ENCODE results near the gene FTO.
"Not testable (repeated sequence)": the region's sequence is repeated elsewhere in the genome, so short reads cannot be mapped to it uniquely, and the experiment has no call there.

Gene FTO

GRCh38 chr16:54180421-54181359, 476.7 kb downstream of the FTO start:
- DNase-seq (ENCODE audit: low spot score): no peak

GRCh38 chr16:54181683-54182329, 477.9 kb downstream of the FTO start:
- DNase-seq (ENCODE audit: low spot score): not testable (repeated sequence)

GRCh38 chr16:54185045-54185444, 481.1 kb downstream of the FTO start:
- no peak for DNase-seq (ENCODE audit: low spot score)

DNA sequence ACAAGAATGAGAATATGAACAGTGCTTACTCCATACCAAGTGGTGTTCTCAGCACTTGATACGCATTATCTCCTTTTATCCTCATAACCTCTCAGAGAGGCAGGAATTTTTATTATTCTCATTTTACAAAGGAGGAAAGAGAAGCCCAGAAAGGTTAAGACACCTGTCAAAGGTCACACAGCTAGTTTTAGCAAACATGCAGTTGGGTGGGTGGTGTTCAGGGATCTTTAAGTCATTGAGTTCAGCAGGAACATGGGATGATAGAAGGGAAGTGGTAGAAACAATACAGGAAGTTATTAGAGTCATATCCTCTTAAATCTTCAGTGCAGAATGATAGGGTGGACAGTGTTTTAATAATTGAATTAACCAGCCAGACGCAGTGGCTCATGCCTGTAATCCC, 487.2 kb downstream of the FTO start:
- DNase-seq (ENCODE audit: low spot score): no peak

- DNase-seq (ENCODE audit: low spot score): no peak
Measured at GRCh38 chr16:54191592-54191991, 487.6 kb downstream of the FTO start.

DNA sequence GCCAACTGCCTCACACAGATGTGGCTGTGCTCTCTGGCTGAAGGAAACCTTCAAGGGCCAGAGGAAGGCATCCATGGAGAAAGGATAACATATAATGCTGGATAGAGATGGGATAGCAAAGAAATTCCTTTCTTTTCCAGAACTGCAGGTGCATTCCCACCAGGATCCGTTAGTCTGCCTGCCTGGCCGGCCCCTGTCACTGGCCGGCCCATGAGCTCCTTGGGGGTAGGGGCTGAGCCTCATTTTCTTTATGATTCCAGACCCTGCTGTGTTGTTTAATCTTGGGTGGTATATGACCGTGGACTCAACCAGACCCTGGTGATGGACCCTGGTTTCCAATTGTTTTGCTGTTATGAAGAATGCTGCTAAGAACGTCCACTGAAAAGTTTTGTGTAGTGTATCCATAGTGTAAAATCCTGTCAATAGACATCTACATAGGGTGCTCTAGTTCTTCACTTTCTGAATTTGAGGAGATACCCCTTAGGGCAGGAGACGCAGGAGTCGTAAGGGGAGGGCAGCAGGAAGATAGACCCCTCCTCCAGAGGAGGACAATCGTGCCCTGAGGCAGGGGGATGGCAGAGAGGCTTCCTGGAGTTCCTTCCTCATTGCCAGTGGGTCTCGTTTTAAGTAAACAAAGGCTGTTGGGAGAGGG, 489.2 kb downstream of the FTO start:
- no peak for DNase-seq (ENCODE audit: low spot score)

DNA sequence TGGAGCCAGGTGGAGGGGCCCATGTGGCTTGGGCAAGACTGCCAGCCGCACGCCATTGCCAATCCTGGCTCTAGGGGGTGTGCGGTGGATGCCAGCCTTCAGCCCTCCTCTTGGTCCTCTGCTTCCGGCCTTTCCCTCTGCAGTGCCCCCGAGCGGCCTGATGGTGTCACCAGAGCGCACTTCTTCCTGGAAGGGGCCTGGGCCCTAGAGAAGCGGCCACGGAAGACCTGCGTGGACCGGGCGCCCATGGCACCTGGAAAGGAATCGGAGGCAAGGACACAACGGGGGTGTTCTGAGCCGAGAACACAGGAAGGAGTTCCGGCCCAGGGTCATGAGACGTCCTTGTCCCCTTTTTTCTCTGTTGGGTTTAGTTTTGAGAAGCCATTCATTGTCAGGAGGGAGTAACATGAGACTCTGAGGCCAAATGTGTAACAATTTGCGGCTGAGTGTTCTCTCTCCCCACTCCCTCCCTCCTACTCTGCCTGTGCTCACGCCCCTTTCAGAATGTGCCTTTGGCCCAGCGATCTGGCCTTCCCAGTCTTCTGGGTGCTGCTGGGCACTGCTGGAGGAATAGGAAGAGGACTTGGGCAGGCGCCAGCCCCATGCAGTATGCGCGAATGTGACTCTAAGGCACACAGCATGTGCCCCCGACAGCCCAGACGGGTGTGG, 489.8 kb downstream of the FTO start:
- peak; percentile 77 for DNase-seq (ENCODE audit: low spot score)

- no peak for DNase-seq (ENCODE audit: low spot score)
Measured at GRCh38 chr16:54194334-54194743, 490.4 kb downstream of the FTO start.

DNA sequence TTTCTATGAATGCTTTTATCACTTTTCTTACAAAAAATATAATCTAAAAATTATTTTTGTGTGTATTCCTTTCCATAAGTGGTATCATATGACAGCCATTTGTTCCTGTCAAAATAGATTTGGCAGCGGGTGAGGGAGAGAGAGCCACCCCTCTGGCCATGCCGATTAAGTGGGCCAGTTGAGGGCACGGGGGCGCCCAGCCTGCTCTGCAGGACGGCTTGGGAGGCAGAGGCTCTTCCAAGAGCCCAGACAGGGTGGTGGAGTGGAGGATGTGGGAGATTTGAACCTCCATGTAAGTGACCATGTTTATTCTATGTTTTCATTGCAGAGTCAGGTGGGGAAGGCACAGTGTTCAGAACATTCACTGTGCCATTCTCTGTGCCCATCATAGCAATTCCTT, 493.8 kb downstream of the FTO start:
- DNase-seq (ENCODE audit: low spot score): no peak

DNA sequence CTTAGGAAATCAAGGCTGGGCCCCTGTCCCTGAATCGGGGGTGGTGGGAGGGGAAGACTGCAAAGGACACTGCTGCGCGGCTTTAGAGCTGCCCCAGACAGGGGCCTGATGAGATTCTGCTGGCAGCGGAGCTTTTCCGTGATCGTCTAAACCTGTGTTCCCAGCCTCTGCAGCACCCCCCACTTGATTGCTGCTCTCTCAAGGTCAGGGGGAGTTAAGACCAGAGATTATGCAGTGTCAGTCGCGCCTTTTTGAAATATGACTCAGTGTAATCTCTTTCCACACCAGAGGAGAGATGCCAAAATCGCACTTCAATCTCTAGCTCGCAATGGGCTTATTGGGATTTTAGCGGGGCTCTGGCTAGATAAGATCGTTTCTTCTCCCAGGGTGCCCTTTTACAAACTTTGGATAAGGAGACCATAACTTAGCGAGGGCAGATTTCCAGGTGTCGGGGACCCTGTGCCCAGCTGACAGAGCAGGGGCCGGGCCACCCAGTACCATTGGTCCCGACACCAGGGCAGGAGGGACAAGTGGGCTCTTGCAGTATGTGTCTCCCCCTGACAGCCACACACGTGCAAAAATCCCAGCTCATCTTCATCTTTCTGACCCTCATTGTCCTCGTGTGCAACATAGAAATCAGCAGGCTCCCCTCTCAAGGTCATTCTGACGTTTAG, 495.7 kb downstream of the FTO start:
- DNase-seq (ENCODE audit: low spot score): no peak

- no peak for DNase-seq (ENCODE audit: low spot score)
Measured at GRCh38 chr16:54200161-54200534, 496.2 kb downstream of the FTO start.

DNA sequence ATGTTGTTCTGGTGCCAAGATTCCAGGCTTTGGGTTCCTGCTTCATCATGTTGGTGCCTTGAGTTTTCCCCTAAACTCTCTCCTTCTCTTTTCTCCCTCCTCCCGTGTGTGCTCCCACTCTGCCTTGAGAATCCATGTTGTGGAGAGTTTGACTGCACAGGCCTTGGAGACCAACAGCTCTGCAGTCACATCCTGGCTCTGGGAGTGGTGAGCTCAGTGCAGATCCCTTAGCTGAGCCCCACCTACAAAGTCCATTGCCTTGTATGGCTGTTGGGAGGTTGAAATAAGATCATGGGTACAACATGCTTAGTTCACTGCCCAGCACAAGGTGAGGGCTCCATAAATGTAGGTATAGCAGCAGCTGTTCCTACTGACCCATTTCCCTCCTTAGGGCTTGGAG, 496.8 kb downstream of the FTO start:
- DNase-seq (ENCODE audit: low spot score): no peak

DNA sequence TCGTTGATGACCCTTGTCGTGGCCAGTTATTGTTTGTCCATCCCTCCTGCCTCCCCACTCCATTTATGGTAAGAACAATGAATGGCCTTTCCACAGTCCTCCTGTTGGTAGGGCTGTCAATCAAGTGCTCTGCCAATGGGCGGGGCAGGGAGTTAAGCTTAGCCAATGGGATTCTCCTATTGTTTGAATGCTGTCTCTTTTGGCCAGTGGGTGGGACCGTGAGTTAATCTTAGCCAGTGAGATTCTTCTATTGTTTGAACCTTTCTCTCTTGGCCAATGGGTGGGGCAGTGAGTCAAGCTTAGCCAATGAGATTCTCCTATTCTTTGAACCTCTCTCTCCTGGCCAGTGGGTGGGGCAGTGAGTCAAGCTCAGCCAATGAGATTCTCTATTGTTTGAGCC, 497.2 kb downstream of the FTO start:
- no peak for DNase-seq (ENCODE audit: low spot score)
